H9 (cell line): Measurements from ENCODE around the gene THBS1. TPM values are rescaled to one million over a fixed set of nuclear protein-coding genes. Genes with fewer than 3 reads are reported as not detected.

Experiments
- DNase-seq: peaks from one replicate; pipeline ENCODE4 v3.0.0-alpha.2; 2017
- H2AFZ ChIP-seq: one replicate; pipeline ENCODE4 v1.6.1; 2013; ENCODE audit warnings: mild to moderate bottlenecking, low read length, control low read depth, moderate library complexity
- H2AK5ac ChIP-seq: 2 replicates; pipeline ENCODE4 v1.6.1; 2013; ENCODE audit warnings: low read length, control low read depth, mixed read lengths; ENCODE audit not compliant: insufficient read length
- H2BK120ac ChIP-seq: one replicate; pipeline ENCODE4 v1.6.1; 2013; ENCODE audit warnings: low read depth, mild to moderate bottlenecking, low read length, control low read depth, inconsistent platforms; ENCODE audit not compliant: poor library complexity, severe bottlenecking
- H2BK12ac ChIP-seq: 2 replicates; pipeline ENCODE4 v1.6.1; 2013; ENCODE audit warnings: low read length, control low read depth, mixed read lengths, low read depth; ENCODE audit not compliant: insufficient read length
- H2BK15ac ChIP-seq: 2 replicates; pipeline ENCODE4 v1.6.1; 2013; ENCODE audit warnings: low read depth, low read length, control low read depth
- H2BK20ac ChIP-seq: one replicate; pipeline ENCODE4 v1.6.1; 2013; ENCODE audit warnings: low read depth, mild to moderate bottlenecking, low read length, control low read depth, inconsistent platforms; ENCODE audit not compliant: poor library complexity, severe bottlenecking
- H2BK5ac ChIP-seq: 2 replicates; pipeline ENCODE4 v1.6.1; 2013; ENCODE audit warnings: low read length, control low read depth, mixed read lengths; ENCODE audit not compliant: insufficient read length
- H3K14ac ChIP-seq: 2 replicates; pipeline ENCODE4 v1.6.1; 2013; ENCODE audit warnings: low read length, control low read depth; ENCODE audit not compliant: insufficient read depth
- H3K18ac ChIP-seq: 2 replicates; pipeline ENCODE4 v1.6.1; 2013; ENCODE audit warnings: low read depth, mild to moderate bottlenecking, mixed read lengths, low read length, control low read depth; ENCODE audit not compliant: insufficient read length
- H3K23ac ChIP-seq: 2 replicates; pipeline ENCODE4 v1.6.1; 2013; ENCODE audit warnings: low read length, control low read depth, mixed read lengths, low read depth; ENCODE audit not compliant: insufficient read length
- H3K23me2 ChIP-seq: 2 replicates; pipeline ENCODE4 v1.6.1; 2013; ENCODE audit warnings: low read depth, mild to moderate bottlenecking, mixed read lengths, low read length, control low read depth; ENCODE audit not compliant: insufficient read length, poor library complexity, severe bottlenecking
- H3K27ac ChIP-seq: 2 replicates; pipeline ENCODE4 v1.5.1; 2013; ENCODE audit warnings: low read length, control low read depth, mixed read lengths, low read depth; ENCODE audit not compliant: insufficient read length
- H3K27me3 ChIP-seq: 2 replicates; pipeline ENCODE4 v1.6.1; 2013; ENCODE audit warnings: low read length, control low read depth, inconsistent platforms; ENCODE audit not compliant: insufficient read depth
- H3K4ac ChIP-seq: 2 replicates; pipeline ENCODE4 v1.6.1; 2013; ENCODE audit warnings: low read depth, mild to moderate bottlenecking, control low read depth, inconsistent platforms, low read length, moderate library complexity
- H3K4me1 ChIP-seq: 2 replicates; pipeline ENCODE4 v1.6.1; 2013; ENCODE audit warnings: low read length, control low read depth, inconsistent platforms; ENCODE audit not compliant: insufficient read depth
- H3K4me2 ChIP-seq: 2 replicates; pipeline ENCODE4 v1.6.1; 2013; ENCODE audit warnings: low read length, control low read depth, mixed read lengths; ENCODE audit not compliant: insufficient read length, insufficient read depth
- H3K56ac ChIP-seq: 2 replicates; pipeline ENCODE4 v1.6.1; 2013; ENCODE audit warnings: low read depth, mild to moderate bottlenecking, mixed read lengths, low read length, control low read depth; ENCODE audit not compliant: insufficient read length
- H3K79me1 ChIP-seq: 2 replicates; pipeline ENCODE4 v1.6.1; 2013; ENCODE audit warnings: low read depth, mild to moderate bottlenecking, moderate library complexity, low read length, control low read depth, inconsistent platforms; ENCODE audit not compliant: insufficient read depth, poor library complexity, severe bottlenecking
- H3K79me2 ChIP-seq: 2 replicates; pipeline ENCODE4 v1.6.1; 2013; ENCODE audit warnings: low read length, control low read depth, inconsistent platforms; ENCODE audit not compliant: insufficient read depth
- H3K9ac ChIP-seq: 2 replicates; pipeline ENCODE4 v1.6.1; 2013; ENCODE audit warnings: low read length, control low read depth, mixed read lengths; ENCODE audit not compliant: insufficient read length; ENCODE audit errors: extremely low read depth
- H3K9me3 ChIP-seq: one replicate; pipeline ENCODE4 v1.6.1; 2013; ENCODE audit warnings: low read depth, low read length, inconsistent platforms; ENCODE audit not compliant: control insufficient read depth
- H3T11ph ChIP-seq: one replicate; pipeline ENCODE4 v1.6.1; 2013; ENCODE audit warnings: mild to moderate bottlenecking, low read length, control low read depth, inconsistent platforms
- H4K20me1 ChIP-seq: one replicate; pipeline ENCODE4 v1.6.1; 2013; ENCODE audit not compliant: control insufficient read depth, insufficient read length, insufficient read depth
- H4K5ac ChIP-seq: 2 replicates; pipeline ENCODE4 v1.6.1; 2013; ENCODE audit warnings: low read depth, mild to moderate bottlenecking, mixed read lengths, low read length, control low read depth; ENCODE audit not compliant: insufficient read length
- H4K8ac ChIP-seq: replicated peaks from 2 replicates; pipeline ENCODE4 v1.6.1; 2013; ENCODE audit warnings: low read length, control low read depth, mixed read lengths, low read depth; ENCODE audit not compliant: insufficient read length
- H4K91ac ChIP-seq: 2 replicates; pipeline ENCODE4 v1.6.1; 2013; ENCODE audit warnings: low read depth, mild to moderate bottlenecking, moderate library complexity, mixed read lengths, low read length, control low read depth; ENCODE audit not compliant: insufficient read length
- H3K27ac Mint-ChIP-seq, 3 experiments: 2 replicates in 2 of 3; 3 replicates in 1 of 3; pipeline ENCODE4 v1.8.0; 2020 to 2021; ENCODE audit warnings: mixed read lengths in 3 of 3, mild to moderate bottlenecking in 1 of 3, moderate library complexity in 1 of 3
- H3K27me3 Mint-ChIP-seq: 2 replicates; pipeline ENCODE4 v1.8.0; 2021; ENCODE audit warnings: low read depth, mild to moderate bottlenecking, moderate library complexity, mixed read lengths
- H3K36me3 Mint-ChIP-seq, 3 experiments: 2 replicates in 2 of 3; 3 replicates in 1 of 3; pipeline ENCODE4 v1.8.0; 2020 to 2021; ENCODE audit warnings: low read depth in 3 of 3, mixed read lengths in 3 of 3; ENCODE audit not compliant: insufficient read depth in 1 of 3
- H3K4me1 Mint-ChIP-seq, 2 experiments: 2 replicates each; pipeline ENCODE4 v1.8.0; 2020; ENCODE audit warnings: mixed read lengths in 2 of 2
- H3K4me3 Mint-ChIP-seq, 2 experiments: 2 replicates in 1 of 2; 3 replicates in 1 of 2; pipeline ENCODE4 v1.8.0; 2020 to 2021; ENCODE audit warnings: mild to moderate bottlenecking in 2 of 2, mixed read lengths in 2 of 2, moderate library complexity in 1 of 2
- H3K9me3 Mint-ChIP-seq, 2 experiments: 2 replicates in 1 of 2; 3 replicates in 1 of 2; pipeline ENCODE4 v1.8.0; 2020; ENCODE audit warnings: mild to moderate bottlenecking in 2 of 2, mixed read lengths in 2 of 2, moderate library complexity in 1 of 2
- WGBS: extraction: QIAGEN DNeasy Blood & Tissue Kit; methylation state at CpG from one replicate; pipeline ENCODE4 v1.1.7; 2013; ENCODE audit warnings: missing lambda C conversion rate, low lambda C conversion rate, mixed read lengths; ENCODE audit not compliant: insufficient read length; ENCODE audit errors: extremely low coverage; 5-methylcytosine and 5-hydroxymethylcytosine counted together
- total RNA-seq: library from RNA; stranded (reverse); gene quantifications from 2 replicates; pipeline ENCODE4 v1.2.1, GENCODE V29; 2021
- TF ChIP-seq, protein P1 (sequence below): fragments of 200-600 bp; sonication (generic); conservative IDR thresholded peaks from 3 replicates; pipeline ENCODE4 v1.8.0; 2021; ENCODE audit warnings: antibody characterized with exemption, mild to moderate bottlenecking

THBS1 gene
- total RNA-seq, 1 experiment from 2014 or later: 72.1 TPM

GRCh38 chr15:39605146-39605545 lies 24.3 kb downstream of the THBS1 start:
- no peaks in the 10 kb centered on the region for H3K23me2 ChIP-seq
- Mint-ChIP-seq H3K4me1 (no peaks in the 10 kb centered on the region), H3K27me3 (no peaks in the 10 kb centered on the region), H3K27ac (no peak overlapping the region), H3K9me3 (peaks cover 1 to 2% of the 10 kb centered on the region in 2 experiments; a peak in 4 of 5 replicates), H3K36me3 (0 out of 7 replicates have a peak, but pooled peaks cover 0 to 1% (median 0%) of the 10 kb centered on the region in 3 experiments), H3K4me3 (no peak overlapping the region)
- no peak overlapping the region for H2BK20ac ChIP-seq
- no peak overlapping the region for H3K4ac ChIP-seq
- TF ChIP-seq, protein P1, sequence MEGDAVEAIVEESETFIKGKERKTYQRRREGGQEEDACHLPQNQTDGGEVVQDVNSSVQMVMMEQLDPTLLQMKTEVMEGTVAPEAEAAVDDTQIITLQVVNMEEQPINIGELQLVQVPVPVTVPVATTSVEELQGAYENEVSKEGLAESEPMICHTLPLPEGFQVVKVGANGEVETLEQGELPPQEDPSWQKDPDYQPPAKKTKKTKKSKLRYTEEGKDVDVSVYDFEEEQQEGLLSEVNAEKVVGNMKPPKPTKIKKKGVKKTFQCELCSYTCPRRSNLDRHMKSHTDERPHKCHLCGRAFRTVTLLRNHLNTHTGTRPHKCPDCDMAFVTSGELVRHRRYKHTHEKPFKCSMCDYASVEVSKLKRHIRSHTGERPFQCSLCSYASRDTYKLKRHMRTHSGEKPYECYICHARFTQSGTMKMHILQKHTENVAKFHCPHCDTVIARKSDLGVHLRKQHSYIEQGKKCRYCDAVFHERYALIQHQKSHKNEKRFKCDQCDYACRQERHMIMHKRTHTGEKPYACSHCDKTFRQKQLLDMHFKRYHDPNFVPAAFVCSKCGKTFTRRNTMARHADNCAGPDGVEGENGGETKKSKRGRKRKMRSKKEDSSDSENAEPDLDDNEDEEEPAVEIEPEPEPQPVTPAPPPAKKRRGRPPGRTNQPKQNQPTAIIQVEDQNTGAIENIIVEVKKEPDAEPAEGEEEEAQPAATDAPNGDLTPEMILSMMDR: no peak
- no peaks in the 10 kb centered on the region for H3K79me2 ChIP-seq
- H2BK12ac ChIP-seq: no peak overlapping the region
- H4K91ac ChIP-seq: no peak overlapping the region
- H3K4me1 ChIP-seq: no peaks in the 10 kb centered on the region
- no peak overlapping the region for H3K14ac ChIP-seq
- no peak overlapping the region for H2AK5ac ChIP-seq
- no peaks in the 10 kb centered on the region for H3K79me1 ChIP-seq
- no peak for DNase-seq
- H3K9me3 ChIP-seq: no peaks in the 10 kb centered on the region
- no peak overlapping the region for H3K23ac ChIP-seq
- no peak overlapping the region for H3K9ac ChIP-seq
- no peak overlapping the region for H3T11ph ChIP-seq
- no peak overlapping the region for H2BK120ac ChIP-seq
- H3K4me2 ChIP-seq: no peak overlapping the region
- H2BK15ac ChIP-seq: no peak overlapping the region
- no peak overlapping the region for H2BK5ac ChIP-seq
- H2AFZ ChIP-seq: no peak overlapping the region
- no peak overlapping the region for H3K27ac ChIP-seq
- no peak overlapping the region for H4K8ac ChIP-seq
- H3K18ac ChIP-seq: no peak overlapping the region
- no peak overlapping the region for H3K56ac ChIP-seq
- no peak overlapping the region for H4K5ac ChIP-seq
- H3K27me3 ChIP-seq: no peaks in the 10 kb centered on the region; the same call in 1 of the 2 replicates
- no peaks in the 10 kb centered on the region for H4K20me1 ChIP-seq
- WGBS: no CpG with 5 or more reads among the region's 1 CpG
